Measurements from ENCODE around the gene DDB1. TPM values are rescaled to one million over a fixed set of nuclear protein-coding genes. Genes with fewer than 3 reads are reported as not detected.

Gene DDB1
- total and polyA plus RNA-seq, 2 of the 13 experiments (the other 11 are each of a cell fraction or from before 2014, with no cell fraction given), result 217 to 266 TPM

DNA sequence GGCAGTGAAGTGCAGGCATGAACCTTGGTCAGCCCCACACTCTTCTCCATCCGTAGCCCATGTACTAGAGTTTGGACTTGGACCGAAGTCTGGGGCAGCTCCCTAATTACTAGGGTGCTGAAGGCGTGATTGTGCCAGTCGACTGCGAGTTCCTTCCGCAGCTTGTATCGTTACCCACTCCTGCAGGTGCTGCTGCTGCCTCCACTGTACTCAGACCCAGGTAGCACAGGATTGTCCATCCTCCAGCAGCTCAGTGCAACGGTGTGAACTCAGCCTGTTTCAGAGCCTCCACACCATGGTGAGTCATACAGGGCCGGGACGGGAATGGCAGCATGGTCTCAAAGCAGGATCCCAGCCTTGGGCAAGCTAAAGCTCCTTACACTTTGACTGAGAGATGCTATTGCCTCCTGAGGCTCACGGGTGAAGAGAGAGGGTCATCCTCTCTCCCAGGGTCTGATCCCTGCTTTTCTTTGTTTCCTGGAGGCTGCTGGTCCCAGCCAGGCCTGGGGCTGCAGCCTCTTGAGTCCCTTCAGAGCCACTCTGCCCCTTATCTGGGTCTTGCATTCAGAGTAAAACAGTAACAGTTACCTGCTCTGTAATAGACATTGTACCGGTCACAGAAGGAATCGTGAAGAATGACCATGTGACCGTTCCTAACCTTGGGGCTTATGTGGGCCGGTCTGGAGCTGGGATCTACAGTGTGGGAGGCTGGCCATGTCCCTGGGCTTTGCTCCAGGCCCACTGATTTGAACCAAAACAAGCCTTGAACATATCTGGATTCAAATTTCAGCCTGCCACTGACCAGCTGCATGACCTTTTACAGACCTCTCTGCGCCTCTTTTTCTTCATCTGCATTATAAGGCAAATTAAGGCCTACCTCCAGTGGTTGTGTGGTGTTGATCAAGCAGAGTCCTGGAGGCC, 1.8 kb upstream of the DDB1 start (continued):
- TF ChIP-seq, protein P1, sequence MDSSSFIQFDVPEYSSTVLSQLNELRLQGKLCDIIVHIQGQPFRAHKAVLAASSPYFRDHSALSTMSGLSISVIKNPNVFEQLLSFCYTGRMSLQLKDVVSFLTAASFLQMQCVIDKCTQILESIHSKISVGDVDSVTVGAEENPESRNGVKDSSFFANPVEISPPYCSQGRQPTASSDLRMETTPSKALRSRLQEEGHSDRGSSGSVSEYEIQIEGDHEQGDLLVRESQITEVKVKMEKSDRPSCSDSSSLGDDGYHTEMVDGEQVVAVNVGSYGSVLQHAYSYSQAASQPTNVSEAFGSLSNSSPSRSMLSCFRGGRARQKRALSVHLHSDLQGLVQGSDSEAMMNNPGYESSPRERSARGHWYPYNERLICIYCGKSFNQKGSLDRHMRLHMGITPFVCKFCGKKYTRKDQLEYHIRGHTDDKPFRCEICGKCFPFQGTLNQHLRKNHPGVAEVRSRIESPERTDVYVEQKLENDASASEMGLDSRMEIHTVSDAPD (CRISPR knock-in tag; IDR thresholded peaks at IDR 0.05), result no peak
- TF ChIP-seq ZNF746 (CRISPR knock-in tag; IDR thresholded peaks at IDR 0.05), result 0 out of 2 replicates have a peak, but pooled peaks have one; percentile 17
- TF ChIP-seq SMAD3 (CRISPR knock-in tag; IDR thresholded peaks at IDR 0.05), result 0 out of 2 replicates have a peak, but pooled peaks have one; percentile 41
- TF ChIP-seq PCBP1 (IDR thresholded peaks at IDR 0.05; ENCODE audit: borderline replicate concordance, low read depth, low read length), result no peak
- TF ChIP-seq TARDBP (CRISPR knock-in tag; IDR thresholded peaks at IDR 0.05), result peak; percentile 71; the same call in 1 of the 2 replicates
- no peak for TF ChIP-seq ZNF17 (CRISPR knock-in tag; IDR thresholded peaks at IDR 0.05)
- no peak for TF ChIP-seq ZNF784 (CRISPR knock-in tag; IDR thresholded peaks at IDR 0.05; ENCODE audit: borderline replicate concordance)
- peak; percentile 84 for TF ChIP-seq TAF1 (CRISPR knock-in tag; IDR thresholded peaks at IDR 0.05)
- no peak for TF ChIP-seq PLSCR1 (CRISPR knock-in tag; IDR thresholded peaks at IDR 0.05; ENCODE audit: borderline replicate concordance)
- TF ChIP-seq SALL1 (CRISPR knock-in tag; IDR thresholded peaks at IDR 0.05), result peak; percentile 77
- TF ChIP-seq ATF6 (CRISPR knock-in tag; conservative IDR thresholded peaks at IDR 0.05), result no peak
- peak; percentile 69; the same call in 1 of the 2 replicates for TF ChIP-seq NAIF1 (CRISPR knock-in tag; IDR thresholded peaks at IDR 0.05; ENCODE audit: borderline replicate concordance)
- peak; percentile 81 for TF ChIP-seq ZNF280D (CRISPR knock-in tag; IDR thresholded peaks at IDR 0.05)
- TF ChIP-seq ZSCAN21 (CRISPR knock-in tag; IDR thresholded peaks at IDR 0.05; ENCODE audit: borderline replicate concordance), result peak; percentile 77
- peak; percentile 71 for TF ChIP-seq ZNF546 (CRISPR knock-in tag; conservative IDR thresholded peaks at IDR 0.05)
- peak; percentile 73 for TF ChIP-seq IKZF4 (CRISPR knock-in tag; IDR thresholded peaks at IDR 0.05; ENCODE audit: borderline replicate concordance, low read depth, not compliant biosample characterization)
- TF ChIP-seq ZNF619 (CRISPR knock-in tag; IDR thresholded peaks at IDR 0.05), result 0 out of 2 replicates have a peak, but pooled peaks have one; percentile 17
- TF ChIP-seq ZNF274 (CRISPR knock-in tag; IDR thresholded peaks at IDR 0.05), result peak; percentile 62; the same call in 1 of the 2 replicates
- 0 out of 2 replicates have a peak, but pooled peaks have one; percentile 55 for TF ChIP-seq DNMT3B (CRISPR knock-in tag; conservative IDR thresholded peaks at IDR 0.05)
